Karpas-422 (cell line): Measurements from ENCODE around the gene S1PR5. TPM values are rescaled to one million over a fixed set of nuclear protein-coding genes. Genes with fewer than 3 reads are reported as not detected.
A peak's percentile ranks its signal among the peaks of the same experiment; 100 is the strongest.

ENCODE experiments used
- DNase-seq: peaks from one replicate; pipeline ENCODE4 v3.0.0-alpha.2; 2015
- H2AFZ ChIP-seq: fragments of 200-600 bp; sonication (generic); 2 replicates; pipeline ENCODE4 v1.6.1; 2014; ENCODE audit warnings: antibody characterized with exemption, low read length, mixed read lengths
- H3K27ac ChIP-seq: fragments of 200-600 bp; sonication (generic); 2 replicates; pipeline ENCODE4 v1.5.1; 2014; ENCODE audit warnings: mild to moderate bottlenecking, low read length, moderate library complexity
- H3K27me3 ChIP-seq: fragments of 200-600 bp; sonication (generic); 2 replicates; pipeline ENCODE4 v1.6.1; 2014; ENCODE audit warnings: low read length, mixed read lengths
- H3K36me3 ChIP-seq: fragments of 200-600 bp; sonication (generic); 2 replicates; pipeline ENCODE4 v1.6.1; 2014; ENCODE audit warnings: low read length, mixed read lengths; ENCODE audit not compliant: insufficient read depth
- H3K4me1 ChIP-seq: fragments of 200-600 bp; sonication (generic); 2 replicates; pipeline ENCODE4 v1.6.1; 2014; ENCODE audit warnings: mild to moderate bottlenecking, low read length, mixed read lengths
- H3K4me2 ChIP-seq: fragments of 200-600 bp; sonication (generic); 2 replicates; pipeline ENCODE4 v1.6.1; 2014; ENCODE audit warnings: low read length, low read depth, mild to moderate bottlenecking; ENCODE audit not compliant: poor library complexity, severe bottlenecking
- H3K4me3 ChIP-seq: fragments of 200-600 bp; sonication (generic); 2 replicates; pipeline ENCODE4 v1.5.1; 2014; ENCODE audit warnings: mild to moderate bottlenecking, antibody characterized with exemption, low read length, mixed read lengths
- H3K79me2 ChIP-seq: fragments of 200-600 bp; sonication (generic); 2 replicates; pipeline ENCODE4 v1.6.1; 2014; ENCODE audit warnings: mild to moderate bottlenecking, low read length, mixed read lengths
- H3K9ac ChIP-seq: fragments of 200-600 bp; sonication (generic); 2 replicates; pipeline ENCODE4 v1.6.0; 2014; ENCODE audit warnings: low read length
- H3K9me2 ChIP-seq: fragments of 200-600 bp; sonication (generic), shearing (Covaris generic); replicated peaks from 2 replicates; pipeline ENCODE4 v1.6.0; 2014; ENCODE audit warnings: mild to moderate bottlenecking, low read length, moderate library complexity; ENCODE audit not compliant: insufficient read depth
- H3K9me3 ChIP-seq: fragments of 300-700, 200-600 bp; sonication (generic); 2 replicates; pipeline ENCODE4 v1.6.1; 2014; ENCODE audit warnings: low read length, mixed read lengths
- H4K20me1 ChIP-seq: fragments of 200-600 bp; sonication (generic); 2 replicates; pipeline ENCODE4 v1.6.1; 2014; ENCODE audit warnings: mild to moderate bottlenecking, antibody characterized with exemption, low read length, low read depth; ENCODE audit not compliant: insufficient read depth
- total RNA-seq: library from RNA; depleted of rRNA; stranded (reverse); fragments of >200 nt; shearing (Covaris generic); gene quantifications from 2 replicates; pipeline ENCODE4 v1.2.3, GENCODE V29; 2014; ENCODE audit warnings: low replicate concordance

The S1PR5 gene
- total RNA-seq, 1 experiment from 2014 or later = not detected

DNA sequence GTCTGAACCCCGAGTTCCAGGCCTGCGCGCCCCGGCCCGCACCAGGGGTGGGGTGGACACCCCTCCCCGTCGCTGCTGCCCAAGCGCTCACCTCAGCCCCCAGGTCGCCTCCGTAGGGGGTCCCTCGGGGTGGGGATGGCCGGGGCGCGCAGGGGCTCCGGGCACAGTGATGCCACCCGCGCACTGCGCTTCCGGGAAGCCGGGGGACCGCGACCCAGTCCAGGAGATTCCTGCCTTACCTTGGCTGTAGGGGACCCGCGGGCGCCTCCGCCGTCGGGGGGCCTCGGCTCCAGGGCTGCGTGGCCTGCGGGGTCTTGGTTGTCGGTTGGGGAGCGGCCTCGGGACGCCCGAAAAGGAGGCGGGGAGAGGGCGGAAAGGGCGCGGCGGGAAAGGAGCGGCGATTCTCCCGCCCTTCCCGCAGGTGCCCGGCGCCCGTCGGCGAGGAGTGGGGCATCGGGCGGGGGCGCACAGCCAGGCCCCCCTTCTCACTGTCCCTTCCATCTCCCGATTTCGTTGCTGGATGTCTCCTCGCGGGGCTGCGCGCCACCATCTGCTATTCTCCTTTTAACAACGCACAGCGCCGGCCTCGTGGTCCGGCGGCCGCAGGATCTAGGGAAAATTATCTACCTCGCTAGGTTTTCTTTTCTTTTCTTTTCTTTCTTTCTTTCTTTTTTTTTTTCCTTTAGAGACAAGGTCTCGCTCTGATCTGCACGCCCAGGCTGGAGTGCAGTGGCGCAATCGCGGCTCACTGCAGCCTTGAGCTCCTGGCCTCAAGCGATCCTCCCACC, 14.1 kb downstream of the S1PR5 start, which contains the start of gene KEAP1:
KEAP1 (minus strand) TSS at position 355 of the 788 bp plus-strand sequence. CDS start 3,323 bp downstream, outside the sequence.
- Histone ChIP-seq H3K9ac (peak within 1 kb of the TSS; percentile 88), H3K27ac (peak within 1 kb of the TSS; percentile 79), H3K36me3 (peaks cover 14% of the 10 kb centered on the region), H3K4me1 (peaks cover 11% of the 10 kb centered on the region), H4K20me1 (peaks cover 10% of the 10 kb centered on the region; the same call in 1 of the 2 replicates), H3K27me3 (no peaks in the 10 kb centered on the region), H2AFZ (peak within 1 kb of the TSS; percentile 53; the same call in 1 of the 2 replicates), H3K4me3 (peak within 1 kb of the TSS; percentile 87), H3K4me2 (peak within 1 kb of the TSS; percentile 88), H3K9me2 (no peaks in the 10 kb centered on the region), H3K79me2 (peaks cover 41% of the 10 kb centered on the region), H3K9me3 (no peaks in the 10 kb centered on the region)
- peak; percentile 81 for DNase-seq

DNA sequence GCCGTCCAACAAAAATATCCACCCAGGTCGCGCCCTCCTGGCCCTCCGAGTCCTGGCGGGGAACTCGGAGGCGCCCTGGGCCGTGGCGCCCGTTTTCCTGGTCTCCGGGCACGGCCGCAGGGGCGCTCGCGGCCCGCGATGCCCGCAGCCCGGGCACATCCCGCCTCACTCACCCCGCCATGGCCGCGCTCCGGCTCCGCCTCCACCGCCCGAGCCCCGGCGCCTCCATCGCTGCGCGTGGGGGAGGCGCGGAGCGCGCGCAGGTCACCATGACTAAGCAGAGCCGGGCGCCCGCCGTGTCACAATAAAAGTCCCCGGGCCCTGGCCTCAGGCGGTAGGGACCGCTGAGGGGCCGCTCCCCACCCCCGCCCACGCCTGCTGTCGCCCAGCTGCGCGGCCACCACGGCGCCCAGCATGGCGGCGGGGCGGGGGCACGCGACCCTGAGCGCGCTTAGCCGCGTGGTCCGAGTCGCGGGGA, 14.7 kb downstream of the S1PR5 start:
- Histone ChIP-seq H3K9me3 (no peaks in the 10 kb centered on the region), H3K79me2 (peaks cover 44% of the 10 kb centered on the region), H3K27ac (peak overlapping the region; percentile 79), H3K27me3 (no peaks in the 10 kb centered on the region), H2AFZ (peak overlapping the region; percentile 53; the same call in 1 of the 2 replicates), H3K9ac (peak overlapping the region; percentile 88), H3K4me2 (peak overlapping the region; percentile 88), H3K36me3 (peaks cover 14% of the 10 kb centered on the region), H3K4me3 (peak overlapping the region; percentile 87), H3K9me2 (no peaks in the 10 kb centered on the region), H4K20me1 (peaks cover 10% of the 10 kb centered on the region; the same call in 1 of the 2 replicates), H3K4me1 (peaks cover 11% of the 10 kb centered on the region)
- peak; percentile 96 for DNase-seq

- H3K4me3 ChIP-seq = peak overlapping the region; percentile 87
Measured at GRCh38 chr19:10501971-10502523, 15.2 kb downstream of the S1PR5 start.

GRCh38 chr19:10500247-10500592, 17.0 kb downstream of the S1PR5 start:
- Histone ChIP-seq H3K9me3 (no peaks in the 10 kb centered on the region), H3K27me3 (no peaks in the 10 kb centered on the region), H3K27ac (no peak overlapping the region), H3K36me3 (peaks cover 18% of the 10 kb centered on the region), H3K9ac (no peak overlapping the region), H3K4me1 (peaks cover 11% of the 10 kb centered on the region), H2AFZ (no peak overlapping the region), H3K4me3 (no peak overlapping the region), H3K79me2 (peaks cover 58% of the 10 kb centered on the region), H4K20me1 (peaks cover 13% of the 10 kb centered on the region; the same call in 1 of the 2 replicates), H3K9me2 (no peaks in the 10 kb centered on the region), H3K4me2 (no peak overlapping the region)
- no peak for DNase-seq

More at GRCh38 chr19:10501971-10502523, 15.2 kb downstream of the S1PR5 start:
- DNase-seq = peak; percentile 76
- peak overlapping the region; percentile 22; the same call in 1 of the 2 replicates for H2AFZ ChIP-seq
- H3K79me2 ChIP-seq = peaks cover 49% of the 10 kb centered on the region
- peak overlapping the region; percentile 88 for H3K4me2 ChIP-seq
- H3K36me3 ChIP-seq = peaks cover 17% of the 10 kb centered on the region
- peak overlapping the region; percentile 76 for H3K27ac ChIP-seq
- no peaks in the 10 kb centered on the region for H3K9me3 ChIP-seq
- peaks cover 11% of the 10 kb centered on the region for H3K4me1 ChIP-seq
- H3K9me2 ChIP-seq = no peaks in the 10 kb centered on the region
- H3K27me3 ChIP-seq = no peaks in the 10 kb centered on the region
- H4K20me1 ChIP-seq = peaks cover 13% of the 10 kb centered on the region; the same call in 1 of the 2 replicates
- H3K9ac ChIP-seq = peak overlapping the region; percentile 88

DNA sequence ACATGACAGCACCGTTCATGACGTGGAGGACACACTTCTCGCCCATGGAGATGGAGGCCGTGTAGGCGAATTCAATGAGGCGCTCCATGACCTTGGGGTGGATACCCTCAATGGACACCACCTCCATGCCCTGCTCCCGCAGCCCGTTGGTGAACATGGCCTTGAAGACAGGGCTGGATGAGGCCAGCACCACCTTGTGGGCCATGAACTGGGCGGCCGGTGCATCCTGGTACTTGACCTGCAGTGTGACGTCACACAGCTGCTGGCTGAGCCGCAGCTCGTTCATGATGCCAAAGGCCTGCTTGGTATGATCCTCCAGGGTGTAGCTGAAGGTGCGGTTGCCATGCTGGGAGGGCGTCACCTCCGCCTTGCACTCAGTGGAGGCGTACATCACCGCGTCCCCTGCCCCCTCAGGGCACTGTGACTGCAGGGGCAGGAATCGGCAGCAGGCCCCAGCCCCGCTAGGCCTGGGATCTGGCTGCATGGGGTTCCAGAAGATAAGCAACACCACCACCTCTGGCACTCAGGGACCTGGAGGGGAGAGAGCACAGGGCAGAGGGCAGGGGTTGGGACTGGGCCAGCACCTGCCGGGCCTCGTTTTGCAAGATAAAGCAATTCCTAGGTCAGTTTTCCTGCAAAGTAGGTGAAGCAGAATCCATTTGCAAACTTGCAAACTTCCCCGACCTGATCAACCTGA, 17.5 kb downstream of the S1PR5 start:
- Histone ChIP-seq H3K9me3 (no peaks in the 10 kb centered on the region), H3K9ac (no peak overlapping the region), H3K36me3 (peaks cover 21% of the 10 kb centered on the region), H2AFZ (no peak overlapping the region), H3K4me2 (no peak overlapping the region), H3K4me3 (no peak overlapping the region), H4K20me1 (peaks cover 13% of the 10 kb centered on the region; the same call in 1 of the 2 replicates), H3K4me1 (peaks cover 11% of the 10 kb centered on the region), H3K79me2 (peaks cover 62% of the 10 kb centered on the region), H3K27me3 (no peaks in the 10 kb centered on the region), H3K27ac (no peak overlapping the region), H3K9me2 (no peaks in the 10 kb centered on the region)
- DNase-seq = no peak

- no peaks in the 10 kb centered on the region for H3K9me3 ChIP-seq
- H3K9me2 ChIP-seq = no peaks in the 10 kb centered on the region
- no peak overlapping the region for H3K9ac ChIP-seq
- H4K20me1 ChIP-seq = peaks cover 13% of the 10 kb centered on the region; the same call in 1 of the 2 replicates
- H3K36me3 ChIP-seq = peaks cover 21% of the 10 kb centered on the region
- no peak overlapping the region for H2AFZ ChIP-seq
- H3K27ac ChIP-seq = no peak overlapping the region
- no peak overlapping the region for H3K4me3 ChIP-seq
- peaks cover 63% of the 10 kb centered on the region for H3K79me2 ChIP-seq
- peaks cover 5% of the 10 kb centered on the region for H3K4me1 ChIP-seq
- no peak for DNase-seq
- H3K27me3 ChIP-seq = no peaks in the 10 kb centered on the region
- H3K4me2 ChIP-seq = no peak overlapping the region
Measured at GRCh38 chr19:10497371-10497770, 19.9 kb downstream of the S1PR5 start.

DNA sequence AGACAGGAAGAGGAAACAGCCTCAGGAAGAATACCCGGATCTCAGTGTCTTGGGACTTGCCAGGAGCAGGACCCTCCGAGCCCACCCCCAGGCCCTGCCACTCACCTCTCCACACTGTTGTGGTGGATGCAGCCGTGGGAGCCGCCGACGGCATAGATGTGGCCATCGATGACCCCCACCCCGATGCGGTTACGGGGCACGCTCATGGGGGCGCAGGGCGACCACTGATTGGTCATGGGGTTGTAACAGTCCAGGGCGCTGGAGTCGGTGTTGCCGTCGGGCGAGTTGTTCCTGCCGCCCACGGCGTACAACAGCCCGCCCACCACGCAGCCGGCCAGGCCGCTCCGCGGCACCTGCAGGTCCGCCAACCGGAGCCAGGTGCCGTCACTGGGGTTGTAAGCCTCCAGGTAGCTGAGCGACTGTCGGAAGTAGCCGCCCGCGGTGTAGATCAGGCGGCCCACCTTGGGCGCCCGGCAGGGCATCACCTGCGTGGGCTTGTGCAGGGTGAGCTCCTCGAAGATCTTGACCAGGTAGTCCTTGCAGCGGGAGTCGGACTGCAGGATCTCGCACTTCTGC, 25.7 kb downstream of the S1PR5 start:
- H3K36me3 ChIP-seq = peaks cover 23% of the 10 kb centered on the region
- no peak overlapping the region for H3K4me3 ChIP-seq

More for the DNA sequence above, 25.7 kb downstream of the S1PR5 start:
- no peak overlapping the region for H3K9ac ChIP-seq
- H3K27ac ChIP-seq = no peak overlapping the region
- no peaks in the 10 kb centered on the region for H3K27me3 ChIP-seq
- no peak for DNase-seq
- H3K79me2 ChIP-seq = peaks cover 40% of the 10 kb centered on the region
- H3K4me1 ChIP-seq = no peaks in the 10 kb centered on the region
- H3K9me3 ChIP-seq = no peaks in the 10 kb centered on the region
- H3K4me2 ChIP-seq = no peak overlapping the region
- H3K9me2 ChIP-seq = no peaks in the 10 kb centered on the region
- H4K20me1 ChIP-seq = peaks cover 17% of the 10 kb centered on the region
- H2AFZ ChIP-seq = no peak overlapping the region
